NOMO-1 (cell line): ENCODE measurements around the gene NUCB1.
"Not testable (repeated sequence)": the region's sequence is repeated elsewhere in the genome, so short reads cannot be mapped to it uniquely, and the experiment has no call there.

Source experiments
- DNase-seq, 2 experiments: peaks; one replicate each; lab custom pipeline; 2025; ENCODE audit not compliant: unreplicated experiment in 2 of 2; lab: John Stamatoyannopoulos, UW

NUCB1 gene

GRCh38 chr19:48899781-48900476, at the start of gene NUCB1:
Gene NUCB1 (plus strand): TSS chr19:48900312. CDS start chr19:48900797, 485 bp downstream.
- peak; percentile 94 to 95 for DNase-seq

DNA sequence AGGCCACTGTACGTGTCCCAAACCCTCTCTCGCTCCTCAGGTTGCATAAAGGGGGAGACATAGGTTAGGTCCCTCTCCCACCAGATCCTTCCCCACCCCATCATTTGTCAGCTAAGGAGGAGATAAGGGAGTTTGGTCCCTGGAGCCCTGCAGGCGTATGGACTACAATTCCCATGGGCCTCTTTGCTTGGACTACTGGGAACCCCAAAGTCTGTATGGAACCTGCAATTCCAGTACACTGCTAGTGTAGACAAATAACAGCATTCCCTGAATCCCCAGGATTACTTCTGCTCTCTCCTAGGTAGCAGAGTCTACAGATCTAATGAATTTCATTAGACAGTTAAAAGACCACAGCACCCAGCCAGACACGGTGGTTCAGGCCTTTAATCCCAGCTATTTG, 47.8 kb upstream of the NUCB1 start:
- no peak for DNase-seq

DNA sequence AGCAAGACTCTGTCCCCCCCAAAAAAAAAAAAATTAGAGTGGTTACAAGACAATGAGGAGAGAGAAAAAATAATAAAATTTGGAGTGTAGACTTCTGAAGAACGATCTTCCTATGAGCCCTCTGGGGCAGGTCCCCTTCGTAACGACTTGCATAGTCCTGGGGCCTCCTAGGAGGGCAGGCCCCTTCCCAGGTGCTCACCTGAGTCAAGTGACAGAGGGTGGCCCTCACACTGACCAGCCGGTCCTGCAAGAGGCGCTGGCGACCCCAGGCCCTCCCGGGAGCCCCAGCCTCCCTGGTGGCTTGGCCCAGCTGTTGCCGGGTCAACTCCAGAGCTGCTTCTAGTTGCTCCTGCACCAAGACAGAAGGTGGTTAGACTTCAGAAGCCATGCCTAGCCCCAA, 46.6 kb upstream of the NUCB1 start:
- DNase-seq = no peak

DNA sequence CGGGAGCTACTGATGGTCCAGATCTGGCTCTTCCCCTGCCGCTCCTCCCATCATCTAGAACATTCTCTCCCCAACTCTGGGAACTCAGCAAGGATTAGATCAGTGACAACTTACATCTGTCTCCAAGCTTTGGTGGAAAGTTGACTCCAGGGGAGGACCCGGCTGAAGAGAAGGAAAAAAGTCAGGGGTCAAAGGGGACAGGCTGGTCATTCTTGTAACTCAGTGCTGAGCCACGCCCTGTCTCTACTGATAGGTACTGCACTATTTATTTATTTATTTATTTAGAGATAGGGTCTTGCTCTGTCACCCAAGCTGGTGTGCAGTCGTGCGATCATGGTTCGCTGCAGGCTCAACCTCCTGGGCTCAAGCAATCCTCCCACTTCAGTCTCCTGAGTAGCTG, 46.0 kb upstream of the NUCB1 start:
- DNase-seq = no peak

DNA sequence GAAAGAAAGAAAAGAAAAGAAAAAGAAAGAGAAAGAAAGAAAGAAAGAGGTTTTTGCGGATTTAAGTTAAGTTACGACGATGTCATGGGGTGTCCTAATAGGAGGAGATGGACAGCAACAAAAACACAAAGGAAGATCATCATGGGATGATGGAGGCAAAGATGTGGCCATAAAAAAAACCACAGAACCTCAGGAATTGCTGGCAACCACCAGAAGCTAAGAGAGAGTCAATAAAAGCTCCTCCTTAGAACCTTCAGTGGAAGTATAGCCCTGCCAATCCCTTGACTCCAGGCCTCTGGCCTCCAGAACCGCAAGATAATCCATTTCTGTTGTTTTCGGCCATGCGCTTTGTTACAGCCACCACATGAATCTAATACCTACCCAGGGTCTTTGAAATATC, 43.2 kb upstream of the NUCB1 start:
- no peak for DNase-seq

- peak; percentile 30 to 55 for DNase-seq
Observed at GRCh38 chr19:48858984-48859710, 41.0 kb upstream of the NUCB1 start.

- no peak for DNase-seq
Observed at GRCh38 chr19:48859711-48860572, 40.2 kb upstream of the NUCB1 start.

DNA sequence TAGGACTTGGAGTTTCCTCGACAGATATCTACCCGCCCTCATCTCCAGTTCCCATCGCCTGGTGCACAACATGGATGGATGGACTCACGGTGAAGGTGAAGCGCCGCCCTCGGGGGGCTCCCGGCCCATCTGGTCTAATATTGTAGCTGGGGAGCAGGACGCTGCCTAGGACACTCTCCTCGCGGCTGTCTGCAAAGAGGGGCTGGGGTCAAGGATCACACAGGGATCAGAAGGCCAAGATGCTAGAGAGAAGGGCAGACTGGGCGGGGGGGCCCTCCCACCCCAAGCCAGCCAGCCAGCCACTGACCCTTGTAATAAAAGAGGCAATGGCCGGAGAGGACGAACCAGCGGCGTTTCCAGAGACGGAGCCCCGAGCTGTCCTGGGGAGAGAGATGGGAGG, 38.8 kb upstream of the NUCB1 start:
- no peak for DNase-seq

GRCh38 chr19:48862827-48863226, 37.3 kb upstream of the NUCB1 start:
- DNase-seq = no peak

- no peak for DNase-seq
Observed at GRCh38 chr19:48866692-48867091, 33.4 kb upstream of the NUCB1 start.

GRCh38 chr19:48867123-48867745, 32.9 kb upstream of the NUCB1 start:
- DNase-seq = no peak

GRCh38 chr19:48867746-48868113, 32.4 kb upstream of the NUCB1 start:
- no peak for DNase-seq

DNA sequence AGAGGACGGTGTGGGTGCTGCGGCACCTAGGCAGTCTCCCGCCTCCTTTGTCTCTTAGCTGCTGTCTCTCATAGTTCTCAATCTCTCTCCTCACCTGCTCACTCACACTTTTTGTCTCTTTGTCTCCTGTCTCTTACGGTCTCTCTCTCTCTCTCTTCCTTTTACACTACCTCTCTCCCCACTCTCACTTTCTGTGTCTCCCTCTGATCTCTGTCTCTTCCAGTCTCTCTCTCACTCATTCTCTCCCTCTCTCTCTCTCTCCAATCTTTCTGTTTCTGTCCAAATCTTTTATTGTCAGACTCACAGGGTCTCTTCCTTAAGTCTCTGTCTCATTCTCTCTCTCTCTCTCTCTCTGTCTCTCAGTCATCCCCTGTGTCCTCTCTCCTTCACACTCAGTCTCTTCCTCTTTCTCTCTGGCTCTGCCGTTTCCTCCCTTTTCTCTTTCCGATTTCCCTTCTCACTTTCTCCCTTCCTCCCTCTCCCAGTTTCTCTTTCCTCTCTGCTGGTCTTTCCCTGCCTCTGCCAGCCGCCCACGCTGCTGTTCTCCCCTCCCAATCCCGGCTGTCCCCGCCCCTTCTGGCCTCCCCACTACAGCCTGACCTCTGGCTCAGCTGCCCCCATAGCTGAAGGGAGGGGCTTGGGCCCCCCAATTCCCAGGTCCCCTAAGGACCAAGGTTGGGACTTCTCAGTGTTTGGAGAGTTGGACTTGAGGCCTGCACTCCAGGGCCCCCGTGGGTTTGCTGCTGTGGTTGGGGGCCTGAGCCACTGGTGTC, 31.8 kb upstream of the NUCB1 start, which contains the start of gene PLEKHA4:
Gene PLEKHA4, minus strand, starts transcription at position 504 of the 773 bp plus-strand sequence. CDS start 997 bp downstream, outside the sequence.
- DNase-seq = peak in 1 of 2 experiments; percentile 7

GRCh38 chr19:48870048-48870447, 30.1 kb upstream of the NUCB1 start:
- DNase-seq = no peak

DNA sequence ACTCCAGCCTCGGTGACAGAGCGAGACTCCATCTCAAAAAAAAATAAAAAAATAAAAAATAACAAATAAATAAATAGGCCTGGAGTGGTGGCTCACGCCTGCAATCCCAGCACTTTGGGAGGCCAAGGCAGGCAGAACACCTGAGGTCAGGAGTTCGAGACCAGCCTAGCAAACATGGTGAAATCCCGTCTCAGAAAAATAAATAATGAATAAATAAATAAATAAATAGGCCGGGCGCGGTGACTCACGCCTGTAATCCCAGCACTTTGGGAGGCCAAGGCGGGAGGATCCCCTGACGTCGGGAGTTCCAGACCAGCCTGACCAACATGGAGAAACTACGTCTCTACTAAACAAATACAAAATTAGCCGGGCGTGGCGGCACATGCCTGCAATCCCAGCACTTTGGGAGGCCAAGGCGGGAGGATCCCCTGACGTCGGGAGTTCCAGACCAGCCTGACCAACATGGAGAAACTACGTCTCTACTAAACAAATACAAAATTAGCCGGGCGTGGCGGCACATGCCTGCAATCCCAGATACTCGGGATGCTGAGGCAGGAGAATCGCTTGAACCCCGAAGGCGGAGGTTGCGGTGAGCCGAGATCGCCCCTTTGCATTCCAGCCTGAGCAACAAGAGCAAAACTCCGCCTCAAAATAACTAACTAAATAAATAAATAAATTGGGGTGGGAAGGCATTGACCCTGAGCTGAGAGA, 28.5 kb upstream of the NUCB1 start:
- DNase-seq = not testable (repeated sequence)

GRCh38 chr19:48872182-48872883, 27.8 kb upstream of the NUCB1 start, which contains the start of gene PPP1R15A:
Gene PPP1R15A (plus strand): TSS chr19:48872421. CDS start chr19:48873234, 813 bp downstream.
- DNase-seq = peak; percentile 90 to 95

- DNase-seq = peak; percentile 76 to 96
Observed at GRCh38 chr19:48872884-48873475, 27.1 kb upstream of the NUCB1 start.
